AG09319 (cell line): Measurements from ENCODE around the gene TP53I13.

Experiments
- DNase-seq: peaks from one replicate; pipeline ENCODE4 v3.0.0-alpha.2; 2010; ENCODE audit warnings: low read depth; ENCODE audit errors: extremely low read depth
- TF ChIP-seq, protein P1 (sequence below): IDR thresholded peaks from 2 replicates; pipeline ENCODE4 v1.5.1; 2011; ENCODE audit warnings: low read depth, mild to moderate bottlenecking, inconsistent platforms, low read length, moderate library complexity

The TP53I13 gene

DNA sequence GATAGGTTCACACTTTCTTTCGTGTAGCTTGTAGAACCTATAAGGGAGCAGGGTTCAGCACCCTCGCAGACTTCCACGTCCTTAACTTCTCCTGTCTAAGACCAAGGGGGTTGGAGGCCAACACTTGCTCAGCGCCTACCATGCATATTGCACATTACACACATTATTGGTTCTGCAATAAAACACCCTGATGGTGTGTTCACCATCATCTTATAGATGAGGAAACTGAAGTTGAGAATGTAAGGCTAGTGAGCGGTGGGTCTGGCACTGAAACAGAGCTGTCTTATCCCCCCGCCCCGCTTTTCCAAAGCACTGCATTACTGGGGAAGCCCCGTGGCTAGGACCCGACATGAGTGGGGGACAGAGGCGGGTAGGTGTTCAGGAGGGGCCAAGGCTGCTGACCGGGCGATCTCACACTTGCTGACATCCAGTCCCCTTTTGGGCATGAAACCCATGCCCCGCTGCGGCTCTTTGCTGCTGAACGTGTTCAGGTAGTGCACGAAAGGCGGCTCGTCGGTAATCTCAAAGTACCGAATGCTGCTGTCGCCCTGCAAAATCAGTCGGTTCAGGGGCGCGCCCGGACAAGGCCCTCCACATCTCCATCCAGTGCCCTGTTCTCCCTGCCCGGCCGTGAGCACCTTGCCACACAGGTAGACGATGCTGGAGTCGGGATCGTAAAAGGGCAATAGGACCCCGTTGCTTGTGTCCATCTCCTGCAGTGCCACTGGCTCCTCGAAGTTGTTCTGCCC is 48.0 kb downstream of the TP53I13 start:
- DNase-seq = no peak
- TF ChIP-seq, protein P1, sequence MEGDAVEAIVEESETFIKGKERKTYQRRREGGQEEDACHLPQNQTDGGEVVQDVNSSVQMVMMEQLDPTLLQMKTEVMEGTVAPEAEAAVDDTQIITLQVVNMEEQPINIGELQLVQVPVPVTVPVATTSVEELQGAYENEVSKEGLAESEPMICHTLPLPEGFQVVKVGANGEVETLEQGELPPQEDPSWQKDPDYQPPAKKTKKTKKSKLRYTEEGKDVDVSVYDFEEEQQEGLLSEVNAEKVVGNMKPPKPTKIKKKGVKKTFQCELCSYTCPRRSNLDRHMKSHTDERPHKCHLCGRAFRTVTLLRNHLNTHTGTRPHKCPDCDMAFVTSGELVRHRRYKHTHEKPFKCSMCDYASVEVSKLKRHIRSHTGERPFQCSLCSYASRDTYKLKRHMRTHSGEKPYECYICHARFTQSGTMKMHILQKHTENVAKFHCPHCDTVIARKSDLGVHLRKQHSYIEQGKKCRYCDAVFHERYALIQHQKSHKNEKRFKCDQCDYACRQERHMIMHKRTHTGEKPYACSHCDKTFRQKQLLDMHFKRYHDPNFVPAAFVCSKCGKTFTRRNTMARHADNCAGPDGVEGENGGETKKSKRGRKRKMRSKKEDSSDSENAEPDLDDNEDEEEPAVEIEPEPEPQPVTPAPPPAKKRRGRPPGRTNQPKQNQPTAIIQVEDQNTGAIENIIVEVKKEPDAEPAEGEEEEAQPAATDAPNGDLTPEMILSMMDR = no peak

DNA sequence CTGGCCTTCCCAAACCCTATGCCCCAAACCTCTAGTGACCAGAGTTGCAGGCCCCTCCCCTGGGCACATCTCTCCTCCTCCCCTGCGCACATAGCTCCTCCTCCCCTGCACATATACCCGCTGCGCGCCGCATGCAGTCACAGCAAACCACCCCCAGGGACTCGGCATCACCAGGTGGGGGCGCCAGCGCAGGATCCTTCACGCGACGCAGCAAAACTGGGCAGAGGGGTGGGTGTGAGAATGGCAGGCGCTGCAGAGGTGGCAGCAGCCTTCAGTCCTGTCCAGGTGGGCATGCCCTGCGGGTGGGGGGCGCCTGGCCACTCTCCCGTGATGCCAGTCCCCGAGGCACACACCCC is 48.6 kb downstream of the TP53I13 start:
- DNase-seq = no peak
- TF ChIP-seq, protein P1 = peak; percentile 46

DNA sequence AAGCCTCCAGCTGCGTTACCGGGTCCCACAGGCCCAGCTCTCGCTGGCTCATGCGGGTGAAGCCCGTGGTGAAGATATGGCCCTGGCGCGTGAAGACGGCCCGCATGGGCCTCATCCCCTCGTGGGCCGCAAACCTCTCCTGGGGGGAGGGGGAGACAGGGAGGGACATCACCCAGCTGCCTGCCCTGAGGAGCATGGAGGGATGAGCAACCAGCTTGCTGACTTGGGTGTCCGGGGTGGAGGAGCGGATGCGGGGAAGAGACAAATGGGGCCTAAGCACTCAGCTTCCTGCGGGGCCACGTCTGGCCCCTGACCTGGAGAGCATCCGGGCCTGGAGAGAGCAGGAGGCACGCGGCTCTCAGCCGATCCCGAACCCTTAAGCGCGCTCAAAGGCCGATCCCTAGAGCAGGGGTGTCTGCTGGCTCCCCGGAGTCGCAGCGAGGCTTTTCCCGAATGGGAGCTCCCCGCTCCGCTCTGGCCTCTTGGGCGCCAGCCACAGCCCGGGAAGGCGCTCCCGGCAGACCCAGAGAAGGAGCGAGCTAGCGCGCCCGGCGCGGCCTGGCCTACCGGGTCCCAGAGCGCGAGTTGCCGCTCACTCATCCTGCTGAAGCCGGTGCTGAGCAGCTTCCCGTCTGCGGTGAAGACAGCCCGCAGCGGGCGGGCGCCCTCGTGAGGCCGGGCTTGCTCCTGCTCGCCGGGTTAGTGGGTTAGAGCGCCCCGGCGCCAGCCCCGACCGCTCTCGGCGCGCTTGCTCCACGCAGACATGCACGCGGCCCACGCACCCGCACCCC is 49.2 kb downstream of the TP53I13 start:
- TF ChIP-seq, protein P1 = peak; percentile 58

DNA sequence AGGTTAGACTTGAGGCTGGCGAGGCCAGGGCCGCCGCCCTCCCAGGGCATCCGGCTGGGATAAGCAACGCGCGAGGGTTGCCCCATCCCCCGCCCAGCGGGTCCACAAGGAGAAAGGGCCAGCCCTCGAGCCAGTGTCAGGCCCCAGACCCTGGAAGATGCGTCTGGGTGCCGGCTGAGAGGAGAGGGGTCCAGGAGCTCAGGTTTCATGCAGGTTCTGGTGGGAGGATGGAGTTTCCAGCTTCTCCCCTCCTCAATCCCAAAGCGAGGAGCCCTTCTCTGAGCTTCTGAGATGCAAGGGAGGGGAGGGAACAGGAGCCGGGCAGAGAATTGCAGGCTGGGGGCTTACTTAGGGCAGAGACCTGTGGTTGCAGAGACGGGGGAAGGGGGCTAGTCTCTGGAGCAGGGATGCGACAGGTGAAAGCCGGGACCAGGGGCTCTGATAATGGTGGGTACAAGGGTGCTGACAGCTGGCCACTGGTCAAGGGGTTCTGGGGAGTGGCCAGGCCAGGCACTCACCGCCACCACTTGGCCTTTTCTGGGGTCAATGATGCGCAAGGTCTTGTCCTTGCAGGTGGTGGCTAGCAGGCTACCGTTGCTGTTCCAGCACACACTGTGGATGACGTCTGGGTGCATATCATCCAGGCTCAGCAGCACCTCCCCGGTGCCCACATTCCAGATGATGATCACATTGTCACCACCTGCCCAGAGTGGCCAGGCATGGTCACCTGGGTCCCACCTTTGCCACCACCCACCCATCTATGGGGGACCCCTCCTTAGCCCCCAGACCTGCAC is 50.0 kb downstream of the TP53I13 start:
- TF ChIP-seq, protein P1 = no peak
- no peak for DNase-seq

More for the DNA sequence above, 49.2 kb downstream of the TP53I13 start:
- no peak for DNase-seq

DNA sequence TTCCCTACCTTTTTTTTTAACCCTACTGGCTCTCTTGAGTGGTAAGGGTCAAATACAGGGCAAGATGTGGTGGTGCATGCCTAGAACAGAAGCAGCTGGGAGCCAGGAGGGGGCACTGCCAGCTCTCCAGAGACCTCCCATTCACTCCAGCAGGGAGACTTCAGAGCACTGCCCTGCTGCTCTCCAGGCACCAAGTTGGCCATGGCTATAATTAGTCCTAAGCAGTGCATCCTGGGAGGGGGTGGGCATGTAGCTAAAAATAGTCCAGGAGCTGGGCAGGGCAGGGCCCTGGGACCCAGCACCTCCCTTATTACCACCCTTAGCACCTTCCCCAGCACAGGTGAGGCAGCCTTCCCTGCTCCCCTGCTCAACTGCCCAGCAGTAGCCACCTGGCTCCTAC is 50.8 kb downstream of the TP53I13 start:
- TF ChIP-seq, protein P1 = peak; percentile 16; the same call in 1 of the 2 replicates
- no peak for DNase-seq

DNA sequence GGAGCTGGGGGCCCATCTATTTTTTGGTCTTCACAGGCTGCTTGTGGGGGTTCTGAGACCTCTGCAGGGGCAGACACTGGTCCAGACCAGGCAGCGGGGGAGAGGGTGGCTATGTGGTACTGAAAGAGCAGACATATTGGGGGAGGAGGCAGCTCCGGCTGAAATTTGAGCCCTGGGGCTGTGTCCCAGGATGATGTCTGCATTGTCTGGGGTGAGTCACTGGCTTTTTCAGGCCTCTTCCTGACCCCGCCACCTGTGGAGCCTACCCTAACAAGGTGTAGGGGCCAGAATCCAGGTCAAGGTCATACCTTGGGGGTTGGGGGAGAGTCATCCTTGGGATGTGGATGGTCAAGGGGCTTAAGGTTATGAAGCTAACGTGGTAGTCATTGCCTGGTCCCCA is 51.8 kb downstream of the TP53I13 start:
- TF ChIP-seq, protein P1 = no peak
- no peak for DNase-seq
